ENCODE data around the gene PPID.

PPID gene

DNA sequence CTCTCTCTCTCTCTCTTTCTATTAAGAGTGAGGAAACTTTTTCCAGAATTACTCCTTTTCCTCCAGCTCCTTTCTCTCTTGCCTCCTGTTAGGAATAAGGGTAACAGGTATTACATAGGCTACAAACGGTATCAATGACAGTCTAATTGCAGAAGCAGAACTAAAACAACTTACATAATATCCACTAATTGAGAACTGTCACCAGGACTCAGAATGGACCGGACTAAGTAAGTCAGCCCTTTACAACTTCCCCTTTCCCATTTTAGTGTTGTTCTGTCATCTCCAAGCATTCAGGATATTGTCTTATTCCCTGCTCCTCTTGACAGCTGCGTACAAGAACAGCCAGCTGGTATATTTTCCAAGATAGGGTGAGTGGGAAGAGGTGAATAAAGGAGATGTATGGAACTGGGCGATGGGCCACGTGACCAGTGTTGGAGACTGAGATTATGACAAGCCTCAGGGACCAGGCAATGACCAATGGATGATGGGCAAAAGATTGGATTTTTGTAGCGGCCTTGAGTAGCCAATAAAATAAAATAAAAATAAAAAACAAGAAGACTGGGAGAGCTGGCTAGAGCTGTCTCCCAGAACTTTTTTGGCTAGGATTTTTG lies 43.3 kb upstream of the PPID start:
- no peak for TF ChIP-seq EZH2 (IDR thresholded peaks at IDR 0.05; ENCODE audit: borderline replicate concordance, low read length)
- TF ChIP-seq, protein P1, sequence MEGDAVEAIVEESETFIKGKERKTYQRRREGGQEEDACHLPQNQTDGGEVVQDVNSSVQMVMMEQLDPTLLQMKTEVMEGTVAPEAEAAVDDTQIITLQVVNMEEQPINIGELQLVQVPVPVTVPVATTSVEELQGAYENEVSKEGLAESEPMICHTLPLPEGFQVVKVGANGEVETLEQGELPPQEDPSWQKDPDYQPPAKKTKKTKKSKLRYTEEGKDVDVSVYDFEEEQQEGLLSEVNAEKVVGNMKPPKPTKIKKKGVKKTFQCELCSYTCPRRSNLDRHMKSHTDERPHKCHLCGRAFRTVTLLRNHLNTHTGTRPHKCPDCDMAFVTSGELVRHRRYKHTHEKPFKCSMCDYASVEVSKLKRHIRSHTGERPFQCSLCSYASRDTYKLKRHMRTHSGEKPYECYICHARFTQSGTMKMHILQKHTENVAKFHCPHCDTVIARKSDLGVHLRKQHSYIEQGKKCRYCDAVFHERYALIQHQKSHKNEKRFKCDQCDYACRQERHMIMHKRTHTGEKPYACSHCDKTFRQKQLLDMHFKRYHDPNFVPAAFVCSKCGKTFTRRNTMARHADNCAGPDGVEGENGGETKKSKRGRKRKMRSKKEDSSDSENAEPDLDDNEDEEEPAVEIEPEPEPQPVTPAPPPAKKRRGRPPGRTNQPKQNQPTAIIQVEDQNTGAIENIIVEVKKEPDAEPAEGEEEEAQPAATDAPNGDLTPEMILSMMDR (IDR thresholded peaks at IDR 0.05; ENCODE audit: low read length), result no peak
- no peaks in the 10 kb centered on the region for H3K9me3 ChIP-seq (ENCODE audit: low read length)

DNA sequence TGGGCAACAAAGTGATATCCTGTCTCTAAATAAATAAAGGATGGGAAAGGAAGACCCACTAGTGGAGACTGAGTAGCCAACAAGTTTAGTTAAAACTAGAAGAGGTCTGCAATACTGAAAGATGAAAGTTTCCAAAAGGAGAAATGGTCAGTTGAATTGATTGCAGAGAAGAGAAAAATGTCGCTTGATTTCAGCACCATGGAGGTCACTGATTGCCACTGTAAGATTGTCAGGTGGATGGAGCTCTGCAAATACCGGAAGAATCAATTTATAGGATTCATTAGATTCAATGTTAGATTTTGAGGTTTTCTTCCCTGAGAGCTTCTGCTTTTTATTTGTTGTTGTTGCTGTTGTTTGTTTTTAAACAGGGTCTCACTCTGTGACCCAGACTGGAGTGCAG lies 40.3 kb upstream of the PPID start:
- Histone ChIP-seq H3K4me1 (ENCODE audit: insufficient read depth, low read length, severe bottlenecking) (peaks cover 5% of the 10 kb centered on the region), H4K20me1 (ENCODE audit: insufficient read depth, low read length) (no peaks in the 10 kb centered on the region), H3K27ac (ENCODE audit: low read depth, low read length, poor library complexity, severe bottlenecking) (no peak overlapping the region), H3K9me3 (ENCODE audit: low read length) (no peaks in the 10 kb centered on the region), H3K4me2 (ENCODE audit: low read length) (no peak overlapping the region), H3K4me3 (ENCODE audit: low read depth, low read length, poor library complexity, severe bottlenecking) (no peak overlapping the region), H2AFZ (ENCODE audit: low read length) (no peak overlapping the region), H3K79me2 (ENCODE audit: insufficient read depth, low read length) (no peaks in the 10 kb centered on the region), H3F3A (ENCODE audit: insufficient read depth, low read length) (no peaks in the 10 kb centered on the region), H3K36me3 (ENCODE audit: insufficient read depth, low read length) (no peaks in the 10 kb centered on the region), H3K27me3 (ENCODE audit: insufficient read depth, low read length) (no peaks in the 10 kb centered on the region), H3K9me2 (ENCODE audit: low read depth, low read length) (no peaks in the 10 kb centered on the region), H3K9ac (ENCODE audit: low read length) (no peak overlapping the region)
- TF ChIP-seq, protein P1 (IDR thresholded peaks at IDR 0.05; ENCODE audit: low read length), result no peak
- no peak for TF ChIP-seq EZH2 (IDR thresholded peaks at IDR 0.05; ENCODE audit: borderline replicate concordance, low read length)

More for the DNA sequence above, 43.3 kb upstream of the PPID start:
- Histone ChIP-seq H3K36me3 (ENCODE audit: insufficient read depth, low read length) (no peaks in the 10 kb centered on the region), H3F3A (ENCODE audit: insufficient read depth, low read length) (no peaks in the 10 kb centered on the region), H4K20me1 (ENCODE audit: insufficient read depth, low read length) (no peaks in the 10 kb centered on the region), H3K9ac (ENCODE audit: low read length) (no peak overlapping the region), H3K27ac (ENCODE audit: low read depth, low read length, poor library complexity, severe bottlenecking) (no peak overlapping the region), H3K27me3 (ENCODE audit: insufficient read depth, low read length) (0 out of 2 replicates have a peak, but pooled peaks cover under 1% of the 10 kb centered on the region), H3K4me2 (ENCODE audit: low read length) (no peak overlapping the region), H3K79me2 (ENCODE audit: insufficient read depth, low read length) (no peaks in the 10 kb centered on the region), H3K4me3 (ENCODE audit: low read depth, low read length, poor library complexity, severe bottlenecking) (no peak overlapping the region), H3K4me1 (ENCODE audit: insufficient read depth, low read length, severe bottlenecking) (peaks cover 13% of the 10 kb centered on the region), H3K9me2 (ENCODE audit: low read depth, low read length) (no peaks in the 10 kb centered on the region), H2AFZ (ENCODE audit: low read length) (no peak overlapping the region)

DNA sequence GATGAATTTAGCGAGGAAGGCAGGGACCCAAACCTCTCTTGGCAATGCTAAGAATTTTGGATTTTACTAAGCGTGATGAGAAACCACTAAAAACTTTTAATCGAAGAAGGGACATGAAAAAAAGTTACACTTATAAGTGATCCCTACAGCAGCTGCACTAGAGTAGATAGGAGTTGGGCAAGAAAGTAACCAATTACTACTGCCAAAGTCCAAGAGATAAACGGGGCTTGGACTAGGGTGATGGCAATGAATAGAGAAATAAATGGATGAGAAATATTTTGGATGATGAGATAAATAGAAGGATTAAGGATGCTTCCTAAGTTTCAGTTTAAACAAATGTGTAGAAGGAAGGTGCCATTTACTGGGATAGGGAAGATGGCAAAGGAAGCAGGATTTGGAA lies 39.4 kb upstream of the PPID start:
- no peak overlapping the region for H3K27ac ChIP-seq (ENCODE audit: low read depth, low read length, poor library complexity, severe bottlenecking)
- no peak overlapping the region for H3K4me2 ChIP-seq (ENCODE audit: low read length)
- H3K9ac ChIP-seq (ENCODE audit: low read length), result no peak overlapping the region
- no peak for TF ChIP-seq EZH2 (IDR thresholded peaks at IDR 0.05; ENCODE audit: borderline replicate concordance, low read length)
- TF ChIP-seq, protein P1 (IDR thresholded peaks at IDR 0.05; ENCODE audit: low read length), result no peak
- no peaks in the 10 kb centered on the region for H3K9me3 ChIP-seq (ENCODE audit: low read length)
- no peaks in the 10 kb centered on the region for H3K9me2 ChIP-seq (ENCODE audit: low read depth, low read length)
- no peak overlapping the region for H2AFZ ChIP-seq (ENCODE audit: low read length)
- no peaks in the 10 kb centered on the region for H3K4me1 ChIP-seq (ENCODE audit: insufficient read depth, low read length, severe bottlenecking)
- no peaks in the 10 kb centered on the region for H3F3A ChIP-seq (ENCODE audit: insufficient read depth, low read length)
- H3K4me3 ChIP-seq (ENCODE audit: low read depth, low read length, poor library complexity, severe bottlenecking), result no peak overlapping the region
- no peaks in the 10 kb centered on the region for H4K20me1 ChIP-seq (ENCODE audit: insufficient read depth, low read length)
- H3K36me3 ChIP-seq (ENCODE audit: insufficient read depth, low read length), result no peaks in the 10 kb centered on the region
- H3K27me3 ChIP-seq (ENCODE audit: insufficient read depth, low read length), result peaks cover 2% of the 10 kb centered on the region; the same call in 1 of the 2 replicates
- H3K79me2 ChIP-seq (ENCODE audit: insufficient read depth, low read length), result no peaks in the 10 kb centered on the region

Measured in OCI-LY1 (cell line).